K562 (cell line): ENCODE results near the gene RBPJL. TPM values are rescaled to one million over a fixed set of nuclear protein-coding genes. Genes with fewer than 3 reads are reported as not detected.

ENCODE experiments used
- ATF3 ChIP-seq, 2 experiments: fragments of 450-650 bp in 1 of 2; sonication (generic) in 1 of 2; formaldehyde crosslinking in 1 of 2; IDR thresholded peaks in 1 of 2; conservative IDR thresholded peaks in 1 of 2; 2 replicates each; pipeline versions ENCODE4 v1.6.1 to v1.8.1; 2016 to 2023; ENCODE audit warnings: mild to moderate bottlenecking in 2 of 2, moderate library complexity in 2 of 2, inconsistent platforms in 1 of 2, missing genetic modification reagents in 1 of 2
- CBX5 ChIP-seq: IDR thresholded peaks from 2 replicates; pipeline ENCODE4 v1.6.1; 2014; ENCODE audit warnings: low read depth, borderline replicate concordance
- CBX8 ChIP-seq: fragments of 200-600 bp; sonication (generic); IDR thresholded peaks from 2 replicates; pipeline ENCODE4 v1.6.1; 2012; ENCODE audit warnings: borderline replicate concordance, mixed run types, low read depth, mild to moderate bottlenecking, moderate library complexity, mixed read lengths, low read length, control low read depth, inconsistent platforms; ENCODE audit not compliant: poor library complexity, severe bottlenecking; ENCODE audit errors: extremely low read depth
- DPF2 ChIP-seq: fragments of 450-650 bp; IDR thresholded peaks from 2 replicates; pipeline ENCODE4 v1.6.1; 2016
- FOXA3 ChIP-seq, 2 experiments: fragments of 450-650 bp in 1 of 2; sonication (generic) in 1 of 2; formaldehyde crosslinking; IDR thresholded peaks in 1 of 2; conservative IDR thresholded peaks in 1 of 2; 2 replicates each; pipeline versions ENCODE4 v1.4.0 to v1.8.0; 2020 to 2022; ENCODE audit warnings: mild to moderate bottlenecking in 2 of 2, missing genetic modification reagents in 1 of 2
- KLF16 ChIP-seq: IDR thresholded peaks from 2 replicates; pipeline ENCODE4 v1.6.1; 2016; ENCODE audit warnings: antibody characterized with exemption
- L3MBTL2 ChIP-seq: fragments of 450-650 bp; IDR thresholded peaks from 2 replicates; pipeline ENCODE4 v1.6.1; 2016; ENCODE audit warnings: mild to moderate bottlenecking, moderate library complexity
- NFE2L1 ChIP-seq: fragments of 450-650 bp; IDR thresholded peaks from 2 replicates; pipeline ENCODE4 v1.6.1; 2016; ENCODE audit warnings: missing genetic modification characterization, low read depth, mild to moderate bottlenecking, missing compliant biosample characterization, moderate library complexity, borderline replicate concordance
- PKNOX1 ChIP-seq: fragments of 450-650 bp; IDR thresholded peaks from 2 replicates; pipeline ENCODE4 v1.6.1; 2016
- POLR2H ChIP-seq: IDR thresholded peaks from 2 replicates; pipeline ENCODE4 v1.6.1; 2016; ENCODE audit warnings: missing genetic modification characterization, low read depth, mild to moderate bottlenecking, control low read depth, missing compliant biosample characterization, moderate library complexity
- SNRNP70 ChIP-seq: fragments of 200-400 bp; formaldehyde crosslinking; optimal IDR thresholded peaks from 2 replicates; pipeline ENCODE3; 2017; ENCODE audit warnings: low read depth, low read length
- SRSF1 ChIP-seq: fragments of 200-400 bp; formaldehyde crosslinking; IDR thresholded peaks from 2 replicates; pipeline ENCODE4 v1.6.1; 2017; ENCODE audit warnings: mild to moderate bottlenecking, low read depth, low read length, moderate library complexity
- TSC22D4 ChIP-seq: fragments of 450-650 bp; IDR thresholded peaks from 2 replicates; pipeline ENCODE4 v1.6.1; 2016; ENCODE audit warnings: missing genetic modification characterization, missing biosample characterization, control low read depth
- XRCC3 ChIP-seq: fragments of 450-650 bp; IDR thresholded peaks from 2 replicates; pipeline ENCODE4 v1.6.1; 2017; ENCODE audit warnings: mild to moderate bottlenecking, moderate library complexity
- ZNF551 ChIP-seq: fragments of 250-450 bp; sonication (Bioruptor Pico); IDR thresholded peaks from 2 replicates; pipeline ENCODE4 v1.5.0; 2021; ENCODE audit warnings: mild to moderate bottlenecking, moderate library complexity
- ZNF696 ChIP-seq: fragments of 250-450 bp; sonication (Bioruptor Pico); conservative IDR thresholded peaks from 2 replicates; pipeline ENCODE4 v1.4.0; 2020; ENCODE audit warnings: mild to moderate bottlenecking, moderate library complexity
- ZNF764 ChIP-seq: fragments of 250-450 bp; sonication (Bioruptor Pico); IDR thresholded peaks from 2 replicates; pipeline ENCODE4 v1.4.0; 2020; ENCODE audit warnings: low read depth, mild to moderate bottlenecking, moderate library complexity
- polyA plus RNA-seq, 8 experiments: library from polyadenylated mRNA; depleted of rRNA in 4 of 8; stranded (reverse) in 5 of 8; unstranded in 3 of 8; fragments of >200 nt; fragmentation: Nextera tagmentation in 2 of 8; fragmentation: Illumina TruSeq in 1 of 8; extraction: Ambion mirVana in 2 of 8; extraction: Trizol in 1 of 8; gene quantifications; 2 replicates each; pipeline versions ENCODE4 v1.2.1 to v1.2.3, GENCODE V29; 2011 to 2014; ENCODE audit warnings: inconsistent platforms in 1 of 8, missing spikeins in 1 of 8
- total RNA-seq, 7 experiments: library from RNA; depleted of rRNA in 6 of 7; stranded (reverse); fragments of >200 nt in 6 of 7; fragmentation: Illumina TruSeq in 2 of 7; extraction: Trizol in 2 of 7; gene quantifications; 2 replicates each; pipeline versions ENCODE4 v1.2.1 to v1.2.3, GENCODE V29; 2011 to 2021; ENCODE audit warnings: low replicate concordance in 1 of 7
- TF ChIP-seq, protein P1 (sequence below): fragments of 450-650 bp; IDR thresholded peaks from 2 replicates; pipeline ENCODE4 v1.6.1; 2018; ENCODE audit not compliant: partially characterized antibody
- TF ChIP-seq, protein P2 (sequence below): fragments of 250-450 bp; sonication (Bioruptor Pico); IDR thresholded peaks from 2 replicates; pipeline ENCODE4 v1.8.0; 2021; ENCODE audit warnings: borderline replicate concordance, mild to moderate bottlenecking, moderate library complexity; ENCODE audit not compliant: poor library complexity, severe bottlenecking
- TF ChIP-seq, protein P3 (sequence below): fragments of 250-450 bp; sonication (Bioruptor Pico); IDR thresholded peaks from 2 replicates; pipeline ENCODE4 v1.8.0; 2022; ENCODE audit warnings: moderate library complexity, mild to moderate bottlenecking, inconsistent platforms

RBPJL gene
- total and polyA plus RNA-seq, 9 of the 15 experiments (the other 6 are each of a cell fraction or from before 2014, with no cell fraction given) = not detected

DNA sequence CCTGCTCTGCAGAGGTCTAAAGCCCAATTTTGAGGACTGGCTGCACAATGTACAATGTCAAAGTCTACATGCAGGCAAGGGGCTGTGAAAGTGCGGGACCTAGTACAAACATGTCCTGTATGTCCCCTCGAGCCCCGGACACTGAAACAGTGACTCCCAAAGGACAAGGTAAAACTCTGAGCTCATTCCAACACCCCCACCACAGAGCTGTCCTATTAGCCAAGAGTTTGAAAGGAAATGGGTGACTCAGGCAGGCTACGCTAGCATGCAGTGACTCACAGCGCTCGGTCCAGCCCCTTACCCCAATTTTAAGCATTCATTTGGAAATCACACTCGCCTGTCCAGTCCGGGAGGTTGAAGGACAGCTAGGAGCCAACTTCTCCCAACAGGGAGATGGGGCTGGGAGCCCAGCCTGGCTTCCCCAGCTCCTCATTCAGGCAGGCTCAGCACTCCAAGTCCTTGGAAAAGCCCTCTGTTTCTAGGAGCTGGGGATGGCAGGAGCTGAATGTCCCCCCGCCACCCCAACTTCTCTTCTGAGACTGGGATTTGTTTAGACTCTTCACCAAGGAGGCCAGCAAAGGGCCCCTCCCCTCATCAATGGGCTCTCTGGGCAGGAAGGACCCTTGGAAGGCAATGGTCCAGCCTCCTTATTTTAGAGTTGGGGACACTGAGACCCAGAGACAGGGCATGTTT is 37.7 kb downstream of the RBPJL start (continued):
- TF ChIP-seq, protein P1, sequence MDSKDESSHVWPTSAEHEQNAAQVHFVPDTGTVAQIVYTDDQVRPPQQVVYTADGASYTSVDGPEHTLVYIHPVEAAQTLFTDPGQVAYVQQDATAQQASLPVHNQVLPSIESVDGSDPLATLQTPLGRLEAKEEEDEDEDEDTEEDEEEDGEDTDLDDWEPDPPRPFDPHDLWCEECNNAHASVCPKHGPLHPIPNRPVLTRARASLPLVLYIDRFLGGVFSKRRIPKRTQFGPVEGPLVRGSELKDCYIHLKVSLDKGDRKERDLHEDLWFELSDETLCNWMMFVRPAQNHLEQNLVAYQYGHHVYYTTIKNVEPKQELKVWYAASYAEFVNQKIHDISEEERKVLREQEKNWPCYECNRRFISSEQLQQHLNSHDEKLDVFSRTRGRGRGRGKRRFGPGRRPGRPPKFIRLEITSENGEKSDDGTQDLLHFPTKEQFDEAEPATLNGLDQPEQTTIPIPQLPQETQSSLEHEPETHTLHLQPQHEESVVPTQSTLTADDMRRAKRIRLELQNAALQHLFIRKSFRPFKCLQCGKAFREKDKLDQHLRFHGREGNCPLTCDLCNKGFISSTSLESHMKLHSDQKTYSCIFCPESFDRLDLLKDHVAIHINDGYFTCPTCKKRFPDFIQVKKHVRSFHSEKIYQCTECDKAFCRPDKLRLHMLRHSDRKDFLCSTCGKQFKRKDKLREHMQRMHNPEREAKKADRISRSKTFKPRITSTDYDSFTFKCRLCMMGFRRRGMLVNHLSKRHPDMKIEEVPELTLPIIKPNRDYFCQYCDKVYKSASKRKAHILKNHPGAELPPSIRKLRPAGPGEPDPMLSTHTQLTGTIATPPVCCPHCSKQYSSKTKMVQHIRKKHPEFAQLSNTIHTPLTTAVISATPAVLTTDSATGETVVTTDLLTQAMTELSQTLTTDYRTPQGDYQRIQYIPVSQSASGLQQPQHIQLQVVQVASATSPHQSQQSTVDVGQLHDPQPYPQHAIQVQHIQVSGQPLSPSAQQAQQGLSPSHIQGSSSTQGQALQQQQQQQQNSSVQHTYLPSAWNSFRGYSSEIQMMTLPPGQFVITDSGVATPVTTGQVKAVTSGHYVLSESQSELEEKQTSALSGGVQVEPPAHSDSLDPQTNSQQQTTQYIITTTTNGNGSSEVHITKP = peak; percentile 6
- TF ChIP-seq CBX5 = no peak
- TF ChIP-seq ZNF764 (CRISPR knock-in tag) = no peak
- peak; percentile 76 for TF ChIP-seq DPF2
- no peak for TF ChIP-seq ZNF551 (CRISPR knock-in tag)
- no peak for TF ChIP-seq FOXA3 (CRISPR knock-in tag; conservative IDR thresholded peaks at IDR 0.05 in 1 of 2, IDR thresholded peaks at IDR 0.05 in 1 of 2)
- peak; percentile 36; the same call in 1 of the 2 replicates for TF ChIP-seq PKNOX1
- no peak for TF ChIP-seq SRSF1
- TF ChIP-seq ZNF696 = no peak
- peak; percentile 93 for TF ChIP-seq ATF3 (IDR thresholded peaks at IDR 0.05)
- TF ChIP-seq ATF3 (CRISPR knock-in tag; conservative IDR thresholded peaks at IDR 0.05) = no peak; the same call in 1 of the 2 replicates
- TF ChIP-seq POLR2H (tag) = no peak
- TF ChIP-seq, protein P2, sequence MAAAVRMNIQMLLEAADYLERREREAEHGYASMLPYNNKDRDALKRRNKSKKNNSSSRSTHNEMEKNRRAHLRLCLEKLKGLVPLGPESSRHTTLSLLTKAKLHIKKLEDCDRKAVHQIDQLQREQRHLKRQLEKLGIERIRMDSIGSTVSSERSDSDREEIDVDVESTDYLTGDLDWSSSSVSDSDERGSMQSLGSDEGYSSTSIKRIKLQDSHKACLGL (CRISPR knock-in tag) = no peak
- TF ChIP-seq CBX8 = no peak
- TF ChIP-seq SNRNP70 = no peak
- TF ChIP-seq, protein P3, sequence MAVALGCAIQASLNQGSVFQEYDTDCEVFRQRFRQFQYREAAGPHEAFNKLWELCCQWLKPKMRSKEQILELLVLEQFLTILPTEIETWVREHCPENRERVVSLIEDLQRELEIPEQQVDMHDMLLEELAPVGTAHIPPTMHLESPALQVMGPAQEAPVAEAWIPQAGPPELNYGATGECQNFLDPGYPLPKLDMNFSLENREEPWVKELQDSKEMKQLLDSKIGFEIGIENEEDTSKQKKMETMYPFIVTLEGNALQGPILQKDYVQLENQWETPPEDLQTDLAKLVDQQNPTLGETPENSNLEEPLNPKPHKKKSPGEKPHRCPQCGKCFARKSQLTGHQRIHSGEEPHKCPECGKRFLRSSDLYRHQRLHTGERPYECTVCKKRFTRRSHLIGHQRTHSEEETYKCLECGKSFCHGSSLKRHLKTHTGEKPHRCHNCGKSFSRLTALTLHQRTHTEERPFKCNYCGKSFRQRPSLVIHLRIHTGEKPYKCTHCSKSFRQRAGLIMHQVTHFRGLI = no peak
- no peak for TF ChIP-seq XRCC3
- TF ChIP-seq TSC22D4 (tag) = no peak
- TF ChIP-seq L3MBTL2 = no peak
- TF ChIP-seq KLF16 = no peak
- no peak for TF ChIP-seq NFE2L1 (tag)
